Panc1 (cell line): ENCODE data around the gene NOTCH1. TPM values are rescaled to one million over a fixed set of nuclear protein-coding genes. Genes with fewer than 3 reads are reported as not detected.

Experiments used
- ATAC-seq: fragments of 200-7000 bp; cut with Tn5 transposase; 2 replicates; pipeline ENCODE4 v1.9.1; 2020; ENCODE audit warnings: mild to moderate bottlenecking, moderate library complexity
- BruUV-seq: library from RNA; stranded (reverse); fragments of 400-500 nt; replicated peaks from 2 replicates; lab custom pipeline; 2021; lab: Mats Ljungman, UMichigan
- CTCF ChIA-PET: fragments of 300-600 bp; sonication (Branson Sonifier 250); formaldehyde crosslinking; loops from one replicate; lab custom pipeline; 2022; ENCODE audit warnings: antibody characterized with exemption; lab: Charles Lee
- POLR2A ChIA-PET: fragments of 300-600 bp; sonication (Branson Sonifier 250); formaldehyde crosslinking; loops from one replicate; lab custom pipeline; 2022; ENCODE audit warnings: antibody characterized with exemption; lab: Charles Lee
- DNase-seq: peaks from one replicate; pipeline ENCODE4 v3.0.0-alpha.2; 2010; ENCODE audit warnings: low read depth, low spot score
- H3K27ac ChIP-seq: 2 replicates; pipeline ENCODE4 v1.5.1; 2011; ENCODE audit warnings: mild to moderate bottlenecking, low read length, inconsistent platforms
- H3K27me3 ChIP-seq: fragments of 200-500 bp; sonication (Bioruptor generic); 2 replicates; pipeline ENCODE4 v1.6.0; 2014; ENCODE audit warnings: low read length, inconsistent platforms; ENCODE audit not compliant: control insufficient read depth, insufficient read depth
- H3K36me3 ChIP-seq: fragments of 200-500 bp; sonication (Bioruptor generic); 2 replicates; pipeline ENCODE4 v1.5.1; 2014; ENCODE audit warnings: inconsistent platforms, mild to moderate bottlenecking, low read length, moderate library complexity; ENCODE audit not compliant: control insufficient read depth, insufficient read depth
- H3K4me1 ChIP-seq: 2 replicates; pipeline ENCODE4 v1.5.1; 2011; ENCODE audit warnings: inconsistent platforms, mild to moderate bottlenecking, low read length, moderate library complexity; ENCODE audit not compliant: control insufficient read depth, insufficient read depth
- H3K4me3 ChIP-seq, 2 experiments: 2 replicates each; pipeline ENCODE4 v1.5.1; 2011 to 2012; ENCODE audit warnings: low read depth in 2 of 2, low read length in 2 of 2, mild to moderate bottlenecking in 2 of 2, inconsistent platforms in 1 of 2, moderate library complexity in 1 of 2
- H3K9me3 ChIP-seq: fragments of 200-500 bp; sonication (Bioruptor generic); 2 replicates; pipeline ENCODE4 v1.5.1; 2014; ENCODE audit warnings: low read depth, mild to moderate bottlenecking, inconsistent platforms, low read length, moderate library complexity; ENCODE audit not compliant: control insufficient read depth, insufficient read depth
- CTCF ChIP-seq: fragments of 450-650 bp; IDR thresholded peaks from 2 replicates; pipeline ENCODE4 v1.5.1; 2017; ENCODE audit warnings: mild to moderate bottlenecking
- POLR2AphosphoS5 ChIP-seq: IDR thresholded peaks from 2 replicates; pipeline ENCODE4 v1.6.1; 2012; ENCODE audit warnings: mild to moderate bottlenecking, low read depth, low read length, moderate library complexity
- REST ChIP-seq, 2 experiments: IDR thresholded peaks; 2 replicates each; pipeline ENCODE4 v1.6.1; 2011 to 2012; ENCODE audit warnings: low read depth in 2 of 2, control low read depth in 1 of 2, low read length in 1 of 2, mild to moderate bottlenecking in 1 of 2, moderate library complexity in 1 of 2; ENCODE audit not compliant: insufficient read depth in 1 of 2
- SIN3A ChIP-seq: IDR thresholded peaks from 2 replicates; pipeline ENCODE4 v1.6.1; 2012; ENCODE audit warnings: low read depth, mild to moderate bottlenecking, low read length, moderate library complexity, borderline replicate concordance; ENCODE audit not compliant: insufficient read depth
- TCF7L2 ChIP-seq: IDR thresholded peaks from 2 replicates; pipeline ENCODE4 v1.6.1; 2011; ENCODE audit warnings: mild to moderate bottlenecking, low read depth, low read length, inconsistent platforms
- in situ Hi-C: cut with HindIII; loops from 2 replicates; pipeline ENCODE4 v1.10.0; 2016; ENCODE audit warnings: low sequenced_read_pairs, low pct_unique_long_range_greater_than_20kb
- intact Hi-C: fragments of 100-400 bp; cut with micrococcal nuclease; formaldehyde crosslinking; loops from one replicate; pipeline ENCODE4 v1.10.0; 2022; ENCODE audit not compliant: unreplicated experiment
- total RNA-seq: library from RNA; stranded (reverse); gene quantifications from one replicate; pipeline ENCODE4 v1.2.1, GENCODE V29; 2021; ENCODE audit not compliant: unreplicated experiment

Gene NOTCH1
- total RNA-seq, 1 experiment from 2014 or later, result 13.4 TPM

- no peak overlapping the region for H3K4me3 ChIP-seq
- no peaks in the 10 kb centered on the region for H3K4me1 ChIP-seq
- H3K9me3 ChIP-seq, result no peaks in the 10 kb centered on the region
- DNase-seq (no peak), ATAC-seq (no peak)
- H3K36me3 ChIP-seq, result peaks cover 16% of the 10 kb centered on the region
- TF ChIP-seq POLR2AphosphoS5 (no peak), TCF7L2 (no peak), CTCF (no peak), SIN3A (no peak), REST (IDR thresholded peaks at IDR 0.05; ENCODE audit: insufficient read depth in 1 of 2, low read depth in 2 of 2, low read length in 1 of 2) (no peak)
- in situ Hi-C loops (no loop called here), intact Hi-C loops (no loop called here)
- BruUV-seq, result no TSS peak
- H3K27me3 ChIP-seq, result no peaks in the 10 kb centered on the region
- POLR2A ChIA-PET, result no interaction called here
- H3K27ac ChIP-seq, result no peak overlapping the region
- CTCF ChIA-PET, result no interaction called here
Measured at GRCh38 chr9:136467766-136468165, 78.1 kb downstream of the NOTCH1 start.

- peaks cover 16% of the 10 kb centered on the region for H3K36me3 ChIP-seq
- intact Hi-C loops, result no loop called here
- BruUV-seq, result no TSS peak
Measured at GRCh38 chr9:136466155-136466541, 79.7 kb downstream of the NOTCH1 start.

More at GRCh38 chr9:136466155-136466541, 79.7 kb downstream of the NOTCH1 start:
- CTCF ChIA-PET, result no interaction called here
- no peaks in the 10 kb centered on the region for H3K4me1 ChIP-seq
- in situ Hi-C loops, result no loop called here
- H3K9me3 ChIP-seq, result no peaks in the 10 kb centered on the region
- POLR2A ChIA-PET, result no interaction called here
- no peak overlapping the region for H3K27ac ChIP-seq
- TF ChIP-seq TCF7L2 (no peak), SIN3A (no peak), CTCF (no peak), POLR2AphosphoS5 (no peak), REST (IDR thresholded peaks at IDR 0.05; ENCODE audit: insufficient read depth in 1 of 2, low read depth in 2 of 2, low read length in 1 of 2) (no peak)
- H3K4me3 ChIP-seq, result no peak overlapping the region
- no peaks in the 10 kb centered on the region for H3K27me3 ChIP-seq
- ATAC-seq (no peak), DNase-seq (no peak)
